ENCODE measurements around the gene TAS1R2. TPM values are rescaled to one million over a fixed set of nuclear protein-coding genes. Genes with fewer than 3 reads are reported as not detected.

TAS1R2 gene
- total and polyA plus RNA-seq, 2 experiments from 2014 or later = not detected

DNA sequence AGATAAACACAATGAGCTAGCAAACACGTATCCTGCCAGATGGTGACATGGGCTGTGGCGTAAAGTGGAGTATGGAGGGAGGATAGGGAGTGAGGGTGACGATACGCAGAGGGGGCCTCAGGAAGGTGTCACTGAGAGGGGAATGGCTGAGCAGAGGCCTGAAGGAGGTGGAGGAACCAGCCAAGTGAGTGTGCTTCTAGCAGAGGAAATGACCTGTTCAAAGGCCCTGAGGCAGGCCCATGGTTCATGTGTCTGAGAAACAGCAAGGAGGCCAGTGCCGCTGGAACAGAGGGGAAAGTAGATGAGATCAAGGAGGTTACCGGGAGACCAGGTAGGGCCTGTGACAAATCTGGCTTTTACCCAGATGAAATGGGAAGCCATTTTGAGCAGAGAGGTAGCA lies 36.0 kb downstream of the TAS1R2 start:
- peaks cover 6% of the 10 kb centered on the region; the same call in 2 of the 3 replicates for H3K36me3 Mint-ChIP-seq (ENCODE audit: low read depth)
- H3K4me1 ChIP-seq (ENCODE audit: insufficient read depth) = no peaks in the 10 kb centered on the region
- no peak for ATAC-seq
- no peak overlapping the region for H3K4me3 Mint-ChIP-seq
- H4K20me1 ChIP-seq (replicated peaks; ENCODE audit: insufficient read depth) = no peaks in the 10 kb centered on the region
- no peak overlapping the region for H2AFZ ChIP-seq
- H3K4me3 ChIP-seq = no peak overlapping the region
- H3K4me2 ChIP-seq = no peak overlapping the region
- H3K9me2 ChIP-seq (ENCODE audit: insufficient read depth) = no peaks in the 10 kb centered on the region
- H3F3A ChIP-seq (replicated peaks; ENCODE audit: low read depth) = 0 out of 2 replicates have a peak, but pooled peaks cover 2% of the 10 kb centered on the region
- H3K27me3 Mint-ChIP-seq (ENCODE audit: insufficient read depth, low read depth, poor library complexity) = peaks cover 28% of the 10 kb centered on the region
- TF ChIP-seq, protein P1, sequence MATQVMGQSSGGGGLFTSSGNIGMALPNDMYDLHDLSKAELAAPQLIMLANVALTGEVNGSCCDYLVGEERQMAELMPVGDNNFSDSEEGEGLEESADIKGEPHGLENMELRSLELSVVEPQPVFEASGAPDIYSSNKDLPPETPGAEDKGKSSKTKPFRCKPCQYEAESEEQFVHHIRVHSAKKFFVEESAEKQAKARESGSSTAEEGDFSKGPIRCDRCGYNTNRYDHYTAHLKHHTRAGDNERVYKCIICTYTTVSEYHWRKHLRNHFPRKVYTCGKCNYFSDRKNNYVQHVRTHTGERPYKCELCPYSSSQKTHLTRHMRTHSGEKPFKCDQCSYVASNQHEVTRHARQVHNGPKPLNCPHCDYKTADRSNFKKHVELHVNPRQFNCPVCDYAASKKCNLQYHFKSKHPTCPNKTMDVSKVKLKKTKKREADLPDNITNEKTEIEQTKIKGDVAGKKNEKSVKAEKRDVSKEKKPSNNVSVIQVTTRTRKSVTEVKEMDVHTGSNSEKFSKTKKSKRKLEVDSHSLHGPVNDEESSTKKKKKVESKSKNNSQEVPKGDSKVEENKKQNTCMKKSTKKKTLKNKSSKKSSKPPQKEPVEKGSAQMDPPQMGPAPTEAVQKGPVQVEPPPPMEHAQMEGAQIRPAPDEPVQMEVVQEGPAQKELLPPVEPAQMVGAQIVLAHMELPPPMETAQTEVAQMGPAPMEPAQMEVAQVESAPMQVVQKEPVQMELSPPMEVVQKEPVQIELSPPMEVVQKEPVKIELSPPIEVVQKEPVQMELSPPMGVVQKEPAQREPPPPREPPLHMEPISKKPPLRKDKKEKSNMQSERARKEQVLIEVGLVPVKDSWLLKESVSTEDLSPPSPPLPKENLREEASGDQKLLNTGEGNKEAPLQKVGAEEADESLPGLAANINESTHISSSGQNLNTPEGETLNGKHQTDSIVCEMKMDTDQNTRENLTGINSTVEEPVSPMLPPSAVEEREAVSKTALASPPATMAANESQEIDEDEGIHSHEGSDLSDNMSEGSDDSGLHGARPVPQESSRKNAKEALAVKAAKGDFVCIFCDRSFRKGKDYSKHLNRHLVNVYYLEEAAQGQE (IDR thresholded peaks at IDR 0.05; ENCODE audit: unreplicated experiment) = no peak
- TF ChIP-seq JUNB (IDR thresholded peaks at IDR 0.05; ENCODE audit: unreplicated experiment) (no peak), STAT1 (IDR thresholded peaks at IDR 0.05; ENCODE audit: unreplicated experiment) (no peak), ZNF114 (CRISPR knock-in tag; IDR thresholded peaks at IDR 0.05) (no peak), CREB1 (CRISPR knock-in tag; IDR thresholded peaks at IDR 0.05; ENCODE audit: low read depth) (no peak), POLR2AphosphoS5 (IDR thresholded peaks at IDR 0.05; ENCODE audit: low read depth) (no peak), CTCF (conservative IDR thresholded peaks at IDR 0.05; ENCODE audit: low read depth in 2 of 2) (no peak), ZNF462 (CRISPR knock-in tag; IDR thresholded peaks at IDR 0.05) (no peak), ZNF331 (CRISPR knock-in tag; IDR thresholded peaks at IDR 0.05; ENCODE audit: low read depth) (no peak), EZH2phosphoT487 (IDR thresholded peaks at IDR 0.05; ENCODE audit: unreplicated experiment) (no peak), EZH2 (IDR thresholded peaks at IDR 0.05; ENCODE audit: low read depth, unreplicated experiment) (no peak)
- TF ChIP-seq, protein P2, sequence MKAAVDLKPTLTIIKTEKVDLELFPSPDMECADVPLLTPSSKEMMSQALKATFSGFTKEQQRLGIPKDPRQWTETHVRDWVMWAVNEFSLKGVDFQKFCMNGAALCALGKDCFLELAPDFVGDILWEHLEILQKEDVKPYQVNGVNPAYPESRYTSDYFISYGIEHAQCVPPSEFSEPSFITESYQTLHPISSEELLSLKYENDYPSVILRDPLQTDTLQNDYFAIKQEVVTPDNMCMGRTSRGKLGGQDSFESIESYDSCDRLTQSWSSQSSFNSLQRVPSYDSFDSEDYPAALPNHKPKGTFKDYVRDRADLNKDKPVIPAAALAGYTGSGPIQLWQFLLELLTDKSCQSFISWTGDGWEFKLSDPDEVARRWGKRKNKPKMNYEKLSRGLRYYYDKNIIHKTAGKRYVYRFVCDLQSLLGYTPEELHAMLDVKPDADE (IDR thresholded peaks at IDR 0.05) = no peak
- no peaks in the 10 kb centered on the region for H3K27me3 ChIP-seq (ENCODE audit: insufficient read depth)
- H3K36me3 ChIP-seq (ENCODE audit: insufficient read depth) = no peaks in the 10 kb centered on the region
- no peak overlapping the region for H3K27ac ChIP-seq (ENCODE audit: low read depth)
- H3K9me3 Mint-ChIP-seq = peaks cover 27% of the 10 kb centered on the region
- peaks cover 16% of the 10 kb centered on the region for H3K4me1 Mint-ChIP-seq
- no peaks in the 10 kb centered on the region for H3K79me2 ChIP-seq (replicated peaks; ENCODE audit: insufficient read depth)
- H3K27ac Mint-ChIP-seq = no peak overlapping the region
- DNase-seq (ENCODE audit: low spot score) = no peak

Data from GM23338 (cell line).